Testis (tissue), 3 donors: ENCODE measurements around the gene RABL3. TPM values are rescaled to one million over a fixed set of nuclear protein-coding genes. Genes with fewer than 3 reads are reported as not detected.

Experiments used
- DNase-seq: peaks from one replicate; pipeline ENCODE4 v3.0.0-alpha.2; 2019
- H3K27ac ChIP-seq, 2 donors: fragments of 200-600 bp; sonication (generic); one replicate each; pipeline ENCODE4 v1.5.1; 2019
- H3K27me3 ChIP-seq: fragments of 200-600 bp; sonication (generic); one replicate; pipeline ENCODE4 v1.5.1; 2019
- H3K36me3 ChIP-seq: fragments of 200-600 bp; sonication (generic); one replicate; pipeline ENCODE4 v1.5.1; 2017; ENCODE audit warnings: low read depth; ENCODE audit errors: missing control alignments
- H3K4me1 ChIP-seq: fragments of 200-600 bp; sonication (generic); one replicate; pipeline ENCODE4 v1.5.1; 2019
- H3K4me3 ChIP-seq, 2 donors: fragments of 200-600 bp; sonication (generic); one replicate each; pipeline ENCODE4 v1.5.1; 2017 to 2019
- H3K9me3 ChIP-seq: fragments of 200-600 bp; sonication (generic); one replicate; pipeline ENCODE4 v1.5.1; 2017
- POLR2A ChIP-seq: fragments of 450-650 bp; IDR thresholded peaks from one replicate; pipeline ENCODE4 v1.6.1; 2017; ENCODE audit warnings: antibody characterized with exemption, mild to moderate bottlenecking, moderate library complexity
- WGBS, 2 donors: methylation state at CpG; one replicate each; pipeline ENCODE4 v1.1.5; 2018; 5-methylcytosine and 5-hydroxymethylcytosine counted together
- intact Hi-C: fragments of 100-400 bp; cut with DNase I; formaldehyde crosslinking; loops from one replicate; pipeline ENCODE4 v1.15.1; 2023; ENCODE audit warnings: low total_unique reads
- polyA plus RNA-seq: library from polyadenylated mRNA; stranded (reverse); fragments of 350-450 nt; fragmentation: Illumina TruSeq; extraction: RNeasy Lipid Tissue Mini Kit (QIAGEN cat#74804); gene quantifications from one replicate; pipeline ENCODE4 v1.2.3, GENCODE V29; 2014; ENCODE audit warnings: low read depth, low replicate concordance; ENCODE audit not compliant: insufficient read depth
- total RNA-seq, 2 donors: library from RNA; depleted of rRNA; stranded (reverse); fragments of >200 nt; gene quantifications; one replicate each; pipeline ENCODE4 v1.2.3, GENCODE V29; 2016
- TF ChIP-seq, protein P1 (sequence below), 3 experiments: fragments of 450-650 bp in 2 of 3; fragments of 200-600 bp in 1 of 3; sonication (generic) in 1 of 3; IDR thresholded peaks; one replicate each; pipeline ENCODE4 v1.5.1; 2016 to 2019; ENCODE audit warnings: antibody characterized with exemption in 3 of 3, mild to moderate bottlenecking in 2 of 3, moderate library complexity in 1 of 3

Gene RABL3
- total and polyA plus RNA-seq, 3 donors from 2014 or later, result 11.1 to 19.6 (median 11.3) TPM

DNA sequence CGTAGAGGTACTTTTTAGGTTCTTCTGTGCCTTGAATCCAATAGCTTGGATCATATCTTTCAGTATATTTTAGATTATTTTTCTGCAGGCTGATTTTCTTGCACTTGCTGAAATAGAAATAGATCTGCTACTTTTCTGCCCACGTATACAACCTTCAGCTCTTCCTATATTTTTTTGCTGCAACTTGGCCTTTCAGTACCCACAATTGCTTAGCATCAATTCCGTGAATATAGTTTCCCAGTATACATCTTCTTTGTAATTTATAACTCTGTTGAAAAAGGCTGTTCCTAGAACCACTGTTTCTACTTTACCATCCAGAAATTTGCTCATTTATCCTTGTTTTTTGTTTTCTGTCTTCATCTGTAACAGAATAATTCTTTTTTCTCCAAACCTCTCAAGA is 36.5 kb upstream of the RABL3 start:
- 92 to 96% methylated on average over 3 of the region's 3 CpGs for WGBS, 2 donors
- DNase-seq, result no peak
- TF ChIP-seq POLR2A, result no peak
- no peaks in the 10 kb centered on the region for H3K36me3 ChIP-seq
- no peak overlapping the region for H3K27ac ChIP-seq
- no peaks in the 10 kb centered on the region for H3K27me3 ChIP-seq
- intact Hi-C loops, result no loop called here
- no peak overlapping the region for H3K4me3 ChIP-seq
- no peaks in the 10 kb centered on the region for H3K9me3 ChIP-seq
- H3K4me1 ChIP-seq, result no peaks in the 10 kb centered on the region

DNA sequence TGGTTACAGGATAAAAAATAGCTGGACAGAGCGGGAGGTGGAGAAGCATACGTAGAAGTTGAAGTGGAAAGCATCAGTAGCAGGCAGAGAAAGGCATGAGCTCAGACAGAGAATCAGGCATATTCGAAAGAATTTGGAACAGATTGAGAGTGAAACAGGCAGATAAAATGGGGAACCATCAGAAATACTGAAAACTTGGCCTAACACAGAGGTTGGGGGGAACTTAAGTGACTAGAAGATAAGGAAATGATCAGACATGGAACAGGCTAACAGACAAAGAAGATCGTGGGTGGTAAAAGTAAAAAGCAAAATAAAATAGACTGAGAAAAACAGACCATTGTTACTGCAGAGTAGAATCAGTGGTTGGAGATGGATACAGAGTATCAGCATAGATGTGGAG is 33.1 kb upstream of the RABL3 start:
- Histone ChIP-seq H3K9me3 (no peaks in the 10 kb centered on the region), H3K4me1 (no peaks in the 10 kb centered on the region), H3K27me3 (no peaks in the 10 kb centered on the region), H3K36me3 (no peaks in the 10 kb centered on the region), H3K27ac (no peak overlapping the region), H3K4me3 (no peak overlapping the region)
- no peak for TF ChIP-seq POLR2A
- TF ChIP-seq, protein P1, sequence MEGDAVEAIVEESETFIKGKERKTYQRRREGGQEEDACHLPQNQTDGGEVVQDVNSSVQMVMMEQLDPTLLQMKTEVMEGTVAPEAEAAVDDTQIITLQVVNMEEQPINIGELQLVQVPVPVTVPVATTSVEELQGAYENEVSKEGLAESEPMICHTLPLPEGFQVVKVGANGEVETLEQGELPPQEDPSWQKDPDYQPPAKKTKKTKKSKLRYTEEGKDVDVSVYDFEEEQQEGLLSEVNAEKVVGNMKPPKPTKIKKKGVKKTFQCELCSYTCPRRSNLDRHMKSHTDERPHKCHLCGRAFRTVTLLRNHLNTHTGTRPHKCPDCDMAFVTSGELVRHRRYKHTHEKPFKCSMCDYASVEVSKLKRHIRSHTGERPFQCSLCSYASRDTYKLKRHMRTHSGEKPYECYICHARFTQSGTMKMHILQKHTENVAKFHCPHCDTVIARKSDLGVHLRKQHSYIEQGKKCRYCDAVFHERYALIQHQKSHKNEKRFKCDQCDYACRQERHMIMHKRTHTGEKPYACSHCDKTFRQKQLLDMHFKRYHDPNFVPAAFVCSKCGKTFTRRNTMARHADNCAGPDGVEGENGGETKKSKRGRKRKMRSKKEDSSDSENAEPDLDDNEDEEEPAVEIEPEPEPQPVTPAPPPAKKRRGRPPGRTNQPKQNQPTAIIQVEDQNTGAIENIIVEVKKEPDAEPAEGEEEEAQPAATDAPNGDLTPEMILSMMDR (IDR thresholded peaks at IDR 0.05), result no peak
- intact Hi-C loops, result no loop called here
- 65 to 68% methylated on average over 3 to 4 of the region's 4 CpGs for WGBS, 2 donors
- no peak for DNase-seq

DNA sequence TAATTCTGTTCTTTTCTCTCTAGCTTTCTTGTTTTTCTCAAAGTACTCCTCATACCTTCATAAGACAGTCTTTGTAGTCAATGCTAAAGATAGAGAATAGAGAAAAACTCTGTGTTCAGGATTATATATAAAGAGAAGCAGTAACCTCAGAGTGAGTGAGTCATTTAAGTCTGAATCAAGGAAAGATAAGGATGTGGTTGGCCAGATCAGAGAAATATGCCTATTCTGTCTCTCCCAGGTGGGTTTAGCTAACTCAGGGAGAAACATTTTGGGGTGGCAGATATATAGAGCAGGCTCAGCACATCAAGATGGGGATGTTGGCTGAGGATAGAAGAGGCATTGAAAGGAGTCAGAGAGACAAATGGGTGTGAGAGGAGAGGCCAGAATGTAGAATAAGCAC is 31.6 kb upstream of the RABL3 start:
- Histone ChIP-seq H3K4me3 (no peak overlapping the region), H3K27me3 (no peaks in the 10 kb centered on the region), H3K9me3 (no peaks in the 10 kb centered on the region), H3K27ac (no peak overlapping the region), H3K36me3 (no peaks in the 10 kb centered on the region), H3K4me1 (no peaks in the 10 kb centered on the region)
- intact Hi-C loops, result no loop called here
- DNase-seq, result no peak
- TF ChIP-seq, protein P1 (IDR thresholded peaks at IDR 0.05), result no peak

DNA sequence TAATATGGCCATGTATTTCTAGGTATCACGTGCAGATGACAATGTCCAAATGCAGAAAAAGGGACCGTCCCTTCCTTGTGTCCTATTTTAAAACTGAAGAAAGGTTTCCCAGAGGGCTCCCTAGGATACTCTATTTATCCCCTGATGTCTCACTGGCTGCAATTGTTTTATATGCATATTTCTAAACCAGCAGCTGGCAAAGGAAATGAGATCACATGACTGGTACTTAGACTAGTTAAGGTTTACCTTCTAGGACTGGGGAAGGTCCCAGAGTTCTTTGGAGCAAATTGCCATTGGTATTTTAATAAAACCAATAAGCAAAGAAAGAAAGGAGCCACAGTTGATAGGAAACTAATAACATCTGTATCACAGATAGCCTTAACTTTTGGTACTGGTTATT is 29.8 kb upstream of the RABL3 start:
- no peaks in the 10 kb centered on the region for H3K9me3 ChIP-seq
- no peak overlapping the region for H3K27ac ChIP-seq
- H3K27me3 ChIP-seq, result no peaks in the 10 kb centered on the region
- no peak overlapping the region for H3K4me3 ChIP-seq
- no peak for TF ChIP-seq POLR2A
- TF ChIP-seq, protein P1 (IDR thresholded peaks at IDR 0.05), result no peak
- DNase-seq, result no peak
- H3K4me1 ChIP-seq, result peaks cover 6% of the 10 kb centered on the region
- no peaks in the 10 kb centered on the region for H3K36me3 ChIP-seq
- WGBS, 2 donors, result 62 to 84% methylated on average over 2 of the region's 2 CpGs
- intact Hi-C loops, result no loop called here

DNA sequence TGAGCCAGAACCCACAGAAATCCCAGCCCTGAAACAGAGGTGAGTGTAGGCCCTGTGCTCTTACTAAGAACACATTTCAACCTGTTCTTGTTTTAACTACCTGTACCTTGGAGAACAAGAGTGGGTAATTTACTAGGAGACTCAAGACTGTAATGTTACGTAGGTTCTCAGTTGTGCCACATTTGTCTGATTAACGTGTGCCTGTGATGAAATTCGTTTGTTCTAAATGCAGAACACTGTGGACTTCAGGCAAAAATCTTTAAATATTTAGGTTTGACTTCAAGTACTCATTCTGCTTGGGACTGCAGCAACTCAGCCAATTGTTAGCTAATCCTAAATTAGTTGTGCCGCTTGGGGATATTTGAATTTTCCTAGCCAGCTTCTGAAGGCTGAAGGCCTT is 28.6 kb upstream of the RABL3 start:
- H3K4me1 ChIP-seq, result peaks cover 9% of the 10 kb centered on the region

More for the DNA sequence above, 28.6 kb upstream of the RABL3 start:
- DNase-seq, result no peak
- H3K27me3 ChIP-seq, result no peaks in the 10 kb centered on the region
- 65 to 66% methylated on average over 4 of the region's 4 CpGs for WGBS, 2 donors
- TF ChIP-seq, protein P1 (IDR thresholded peaks at IDR 0.05), result no peak
- no peak for TF ChIP-seq POLR2A
- no peak overlapping the region for H3K4me3 ChIP-seq
- no peaks in the 10 kb centered on the region for H3K36me3 ChIP-seq
- intact Hi-C loops, result no loop called here
- H3K9me3 ChIP-seq, result no peaks in the 10 kb centered on the region
- peak overlapping the region in 1 of 2 donors; percentile 46 for H3K27ac ChIP-seq
